CD14-positive monocyte (primary cell): Measurements from ENCODE around the gene STK4. TPM values are rescaled to one million over a fixed set of nuclear protein-coding genes. Genes with fewer than 3 reads are reported as not detected.

Experiments
- DNase-seq, 3 donors: peaks; one replicate each; pipeline ENCODE4 v3.0.0-alpha.2; 2011 to 2022
- H2AFZ ChIP-seq: 2 replicates; pipeline ENCODE4 v1.6.0; 2012; ENCODE audit warnings: mild to moderate bottlenecking, low read depth, low read length, inconsistent platforms; ENCODE audit not compliant: insufficient read depth, poor library complexity, severe bottlenecking
- H3K27ac ChIP-seq, 2 donors: 1 replicate in 1 of 2; 2 replicates in 1 of 2; pipeline ENCODE4 v1.5.1; 2012 to 2013; ENCODE audit warnings: low read length in 2 of 2, control low read depth in 1 of 2, inconsistent platforms in 1 of 2, low read depth in 1 of 2, mild to moderate bottlenecking in 1 of 2
- H3K27me3 ChIP-seq, 2 donors: one replicate each; pipeline versions ENCODE4 v1.6.0 to v1.6.1; 2011 to 2013; ENCODE audit warnings: low read length in 2 of 2; ENCODE audit not compliant: control insufficient read depth in 2 of 2, insufficient read depth in 2 of 2
- H3K36me3 ChIP-seq, 2 donors: replicated peaks in 1 of 2; 1 replicate in 1 of 2; 2 replicates in 1 of 2; pipeline versions ENCODE4 v1.5.1 to v1.6.1; 2012 to 2013; ENCODE audit warnings: low read length in 2 of 2, control low read depth in 1 of 2, inconsistent platforms in 1 of 2, mild to moderate bottlenecking in 1 of 2; ENCODE audit not compliant: insufficient read depth in 2 of 2, control insufficient read depth in 1 of 2
- H3K4me1 ChIP-seq, 2 donors: 1 replicate in 1 of 2; 2 replicates in 1 of 2; pipeline versions ENCODE4 v1.5.1 to v1.6.1; 2012 to 2013; ENCODE audit warnings: low read length in 2 of 2, control low read depth in 1 of 2, inconsistent platforms in 1 of 2, mild to moderate bottlenecking in 1 of 2, moderate library complexity in 1 of 2; ENCODE audit not compliant: insufficient read depth in 2 of 2, control insufficient read depth in 1 of 2
- H3K4me2 ChIP-seq: replicated peaks from 2 replicates; pipeline ENCODE3; 2012; ENCODE audit warnings: low read length, moderate library complexity, mild to moderate bottlenecking; ENCODE audit not compliant: poor library complexity, severe bottlenecking; ENCODE audit errors: extremely low read depth
- H3K4me3 ChIP-seq, 3 experiments: fragments of 200-600 bp in 1 of 3; sonication (generic) in 1 of 3; replicated peaks in 1 of 3; 1 replicate in 2 of 3; 2 replicates in 1 of 3; pipeline ENCODE4 v1.5.1; 2011 to 2013; ENCODE audit warnings: low read length in 3 of 3, mild to moderate bottlenecking in 3 of 3, control low read depth in 2 of 3, low read depth in 2 of 3, inconsistent platforms in 1 of 3, moderate library complexity in 1 of 3
- H3K79me2 ChIP-seq: 2 replicates; pipeline ENCODE4 v1.6.0; 2012; ENCODE audit warnings: mild to moderate bottlenecking, control low read depth, inconsistent platforms, low read length, moderate library complexity; ENCODE audit not compliant: insufficient read depth
- H3K9ac ChIP-seq: 2 replicates; pipeline ENCODE4 v1.6.0; 2017; ENCODE audit warnings: low read length, mild to moderate bottlenecking; ENCODE audit not compliant: insufficient read depth, poor library complexity, severe bottlenecking
- H3K9me3 ChIP-seq, 2 donors: replicated peaks in 1 of 2; 1 replicate in 1 of 2; 2 replicates in 1 of 2; pipeline versions ENCODE4 v1.5.1 to v1.6.1; 2012 to 2013; ENCODE audit warnings: low read length in 2 of 2, control low read depth in 1 of 2; ENCODE audit not compliant: control insufficient read depth in 1 of 2, insufficient read depth in 1 of 2
- H4K20me1 ChIP-seq: 2 replicates; pipeline ENCODE4 v1.6.0; 2012; ENCODE audit warnings: mild to moderate bottlenecking, low read length, control low read depth, moderate library complexity; ENCODE audit not compliant: insufficient read depth
- H3K27ac Mint-ChIP-seq, 7 donors: one replicate each; pipeline ENCODE4 v1.8.0; 2020; ENCODE audit warnings: mild to moderate bottlenecking in 7 of 7, mixed read lengths in 7 of 7, moderate library complexity in 6 of 7, inconsistent platforms in 2 of 7
- H3K27me3 Mint-ChIP-seq, 3 donors: one replicate each; pipeline ENCODE4 v1.8.0; 2021 to 2022; ENCODE audit warnings: low read depth in 3 of 3, mild to moderate bottlenecking in 3 of 3, mixed read lengths in 3 of 3, moderate library complexity in 3 of 3, inconsistent platforms in 1 of 3
- H3K36me3 Mint-ChIP-seq, 2 donors: one replicate each; pipeline ENCODE4 v1.8.0; 2020; ENCODE audit warnings: mixed read lengths in 2 of 2, inconsistent platforms in 1 of 2, mild to moderate bottlenecking in 1 of 2
- H3K4me1 Mint-ChIP-seq: one replicate; pipeline ENCODE4 v1.8.0; 2020; ENCODE audit warnings: mild to moderate bottlenecking, mixed read lengths
- H3K4me3 Mint-ChIP-seq, 2 donors: one replicate each; pipeline ENCODE4 v1.8.0; 2020; ENCODE audit warnings: mild to moderate bottlenecking in 2 of 2, mixed read lengths in 2 of 2, moderate library complexity in 1 of 2
- H3K9me3 Mint-ChIP-seq, 7 donors: one replicate each; pipeline ENCODE4 v1.8.0; 2020 to 2022; ENCODE audit warnings: mixed read lengths in 7 of 7, mild to moderate bottlenecking in 6 of 7, moderate library complexity in 6 of 7, inconsistent platforms in 2 of 7
- WGBS: methylation state at CpG from one replicate; pipeline ENCODE4 v1.1.5; 2013; ENCODE audit warnings: missing lambda C conversion rate; ENCODE audit not compliant: insufficient coverage; 5-methylcytosine and 5-hydroxymethylcytosine counted together
- intact Hi-C, 2 donors: fragments of 100-400 bp; cut with micrococcal nuclease; formaldehyde crosslinking; loops; one replicate each; pipeline versions ENCODE4 v1.15.0 to v1.15.1; 2023
- polyA plus RNA-seq, 3 donors: library from polyadenylated mRNA; depleted of rRNA in 1 of 3; unstranded in 2 of 3; stranded (reverse) in 1 of 3; fragments of 300-500 nt in 2 of 3; fragments of >200 nt in 1 of 3; fragmentation: Illumina TruSeq in 2 of 3; gene quantifications; 1 replicate in 2 of 3; 2 replicates in 1 of 3; pipeline ENCODE4 v1.2.3, GENCODE V29; 2012 to 2021
- TF ChIP-seq, protein P1 (sequence below): fragments of 200-600 bp; IDR thresholded peaks from one replicate; pipeline ENCODE4 v1.8.0; 2022; ENCODE audit warnings: antibody characterized with exemption, mild to moderate bottlenecking

STK4 gene
- polyA plus RNA-seq, 3 donors: 53.0 to 123 (median 69.9) TPM

DNA sequence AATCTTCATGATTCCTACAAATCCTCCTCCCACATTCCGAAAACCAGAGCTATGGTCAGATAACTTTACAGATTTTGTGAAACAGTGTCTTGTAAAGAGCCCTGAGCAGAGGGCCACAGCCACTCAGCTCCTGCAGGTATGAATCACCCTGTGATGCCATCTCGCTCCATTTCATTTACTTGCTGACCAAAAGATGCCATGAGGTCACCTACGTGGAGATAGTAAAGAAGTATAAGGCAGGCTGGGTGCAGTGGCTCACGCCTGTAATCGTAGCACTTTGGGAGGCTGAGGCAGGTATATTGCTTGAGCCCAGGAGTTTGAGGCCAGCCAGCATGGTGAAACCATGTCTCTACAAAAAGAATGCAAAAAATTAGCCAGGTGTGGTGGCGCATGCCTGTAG lies 30.9 kb downstream of the STK4 start:
- Histone ChIP-seq H3K4me2 (no peak overlapping the region), H3K4me1 (peaks cover 15 to 20% of the 10 kb centered on the region in 2 donors), H3K27me3 (no peaks in the 10 kb centered on the region), H3K9me3 (no peaks in the 10 kb centered on the region), H3K4me3 (no peak overlapping the region), H3K36me3 (peaks cover 74 to 79% of the 10 kb centered on the region in 2 donors), H4K20me1 (peaks cover 48% of the 10 kb centered on the region), H3K27ac (peak overlapping the region in 1 of 2 donors; percentile 37), H2AFZ (no peak overlapping the region), H3K79me2 (peaks cover 81% of the 10 kb centered on the region), H3K9ac (no peak overlapping the region)
- H3K4me1 Mint-ChIP-seq: peaks cover 16% of the 10 kb centered on the region
- intact Hi-C loops: loop anchor here in 1 of 2 donors (5.0 kb wide), 1 partner anchor 40 kb away; no protein-coding TSS in a partner anchor
- peaks cover 67 to 76% of the 10 kb centered on the region in 2 donors for H3K36me3 Mint-ChIP-seq
- no peak overlapping the region for H3K4me3 Mint-ChIP-seq
- H3K27ac Mint-ChIP-seq: peak overlapping the region in 2 of 7 donors; percentile 2 to 39
- TF ChIP-seq, protein P1, sequence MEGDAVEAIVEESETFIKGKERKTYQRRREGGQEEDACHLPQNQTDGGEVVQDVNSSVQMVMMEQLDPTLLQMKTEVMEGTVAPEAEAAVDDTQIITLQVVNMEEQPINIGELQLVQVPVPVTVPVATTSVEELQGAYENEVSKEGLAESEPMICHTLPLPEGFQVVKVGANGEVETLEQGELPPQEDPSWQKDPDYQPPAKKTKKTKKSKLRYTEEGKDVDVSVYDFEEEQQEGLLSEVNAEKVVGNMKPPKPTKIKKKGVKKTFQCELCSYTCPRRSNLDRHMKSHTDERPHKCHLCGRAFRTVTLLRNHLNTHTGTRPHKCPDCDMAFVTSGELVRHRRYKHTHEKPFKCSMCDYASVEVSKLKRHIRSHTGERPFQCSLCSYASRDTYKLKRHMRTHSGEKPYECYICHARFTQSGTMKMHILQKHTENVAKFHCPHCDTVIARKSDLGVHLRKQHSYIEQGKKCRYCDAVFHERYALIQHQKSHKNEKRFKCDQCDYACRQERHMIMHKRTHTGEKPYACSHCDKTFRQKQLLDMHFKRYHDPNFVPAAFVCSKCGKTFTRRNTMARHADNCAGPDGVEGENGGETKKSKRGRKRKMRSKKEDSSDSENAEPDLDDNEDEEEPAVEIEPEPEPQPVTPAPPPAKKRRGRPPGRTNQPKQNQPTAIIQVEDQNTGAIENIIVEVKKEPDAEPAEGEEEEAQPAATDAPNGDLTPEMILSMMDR: no peak
- WGBS: 97% methylated on average over 5 of the region's 6 CpGs
- no peaks in the 10 kb centered on the region for H3K9me3 Mint-ChIP-seq
- no peaks in the 10 kb centered on the region for H3K27me3 Mint-ChIP-seq
- no peak for DNase-seq

DNA sequence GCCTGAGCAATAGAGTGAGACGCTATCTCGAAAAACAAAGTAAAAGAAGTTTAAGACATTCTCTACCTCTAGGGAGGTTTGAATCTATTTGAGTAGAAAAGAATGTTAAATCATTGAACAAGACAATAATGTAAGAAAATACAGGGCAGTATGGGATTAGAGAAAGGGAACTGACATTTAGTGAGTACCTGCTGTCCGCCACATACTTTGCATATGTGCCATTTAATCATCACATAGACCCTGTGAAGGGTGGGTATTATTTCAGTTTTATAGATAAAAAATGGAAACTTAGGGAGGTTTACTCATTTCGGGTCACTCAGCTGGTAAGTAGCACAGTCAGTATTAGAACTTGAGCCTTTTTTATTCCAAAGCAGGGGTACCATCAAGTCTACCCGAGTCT lies 31.4 kb downstream of the STK4 start:
- H3K4me1 Mint-ChIP-seq: peaks cover 13% of the 10 kb centered on the region
- H3K36me3 ChIP-seq: peaks cover 76 to 84% of the 10 kb centered on the region in 2 donors
- H3K27ac Mint-ChIP-seq: peak overlapping the region in 1 of 7 donors; percentile 19
- H3K27ac ChIP-seq: peak overlapping the region in 1 of 2 donors; percentile 37
- DNase-seq: no peak
- no peak overlapping the region for H3K4me3 ChIP-seq
- TF ChIP-seq, protein P1: no peak
- no peak overlapping the region for H3K4me2 ChIP-seq
- no peaks in the 10 kb centered on the region for H3K27me3 ChIP-seq
- no peaks in the 10 kb centered on the region for H3K9me3 Mint-ChIP-seq
- H4K20me1 ChIP-seq: peaks cover 52% of the 10 kb centered on the region
- H2AFZ ChIP-seq: no peak overlapping the region
- intact Hi-C loops: loop anchor here in 1 of 2 donors (5.0 kb wide), 1 partner anchor 40 kb away; no protein-coding TSS in a partner anchor
- H3K27me3 Mint-ChIP-seq: no peaks in the 10 kb centered on the region
- H3K4me3 Mint-ChIP-seq: no peak overlapping the region
- peaks cover 10 to 19% of the 10 kb centered on the region in 2 donors for H3K4me1 ChIP-seq
- H3K9ac ChIP-seq: no peak overlapping the region
- 94% methylated on average over 2 of the region's 5 CpGs for WGBS
- H3K79me2 ChIP-seq: peaks cover 81% of the 10 kb centered on the region
- H3K36me3 Mint-ChIP-seq: peaks cover 70 to 77% of the 10 kb centered on the region in 2 donors
- H3K9me3 ChIP-seq: no peaks in the 10 kb centered on the region
